Astrocyte (in vitro differentiated cells and primary cell): ENCODE measurements around the gene SESN3. TPM values are rescaled to one million over a fixed set of nuclear protein-coding genes. Genes with fewer than 3 reads are reported as not detected.

Source experiments
- DNase-seq: peaks from one replicate; pipeline ENCODE4 v3.0.0-alpha.2; 2010; ENCODE audit warnings: low read depth
- FAIRE-seq: peaks from 2 replicates; lab custom pipeline; 2011; peaks lifted over from hg19 to GRCh38; lab: Jason Lieb, UNC
- H2AFZ ChIP-seq: 2 replicates; pipeline ENCODE4 v1.6.0; 2012; ENCODE audit warnings: low read depth, low read length, inconsistent platforms
- H3K27ac ChIP-seq: 2 replicates; pipeline ENCODE4 v1.5.1; 2011; ENCODE audit warnings: low read depth, low read length, inconsistent platforms
- H3K27me3 ChIP-seq: 2 replicates; pipeline ENCODE4 v1.6.0; 2011; ENCODE audit warnings: low read length, inconsistent platforms; ENCODE audit not compliant: insufficient read depth
- H3K36me3 ChIP-seq: 2 replicates; pipeline ENCODE4 v1.5.1; 2011; ENCODE audit warnings: low read length, inconsistent platforms; ENCODE audit not compliant: insufficient read depth
- H3K4me1 ChIP-seq: 2 replicates; pipeline ENCODE4 v1.5.1; 2011; ENCODE audit warnings: low read length, inconsistent platforms; ENCODE audit not compliant: insufficient read depth
- H3K4me2 ChIP-seq: 2 replicates; pipeline ENCODE4 v1.6.0; 2012; ENCODE audit warnings: low read length, inconsistent platforms
- H3K4me3 ChIP-seq: 2 replicates; pipeline ENCODE4 v1.5.1; 2011; ENCODE audit warnings: low read depth, mild to moderate bottlenecking, low read length, inconsistent platforms; ENCODE audit not compliant: insufficient read depth
- H3K79me2 ChIP-seq: 2 replicates; pipeline ENCODE4 v1.6.0; 2012; ENCODE audit warnings: mild to moderate bottlenecking, low read length, inconsistent platforms; ENCODE audit not compliant: insufficient read depth
- H3K9ac ChIP-seq: 2 replicates; pipeline ENCODE4 v1.6.0; 2012; ENCODE audit warnings: mild to moderate bottlenecking, low read length, inconsistent platforms
- H3K9me3 ChIP-seq: 2 replicates; pipeline ENCODE4 v1.5.1; 2012; ENCODE audit warnings: low read depth, mild to moderate bottlenecking, low read length, inconsistent platforms; ENCODE audit not compliant: insufficient read depth
- H4K20me1 ChIP-seq: 2 replicates; pipeline ENCODE4 v1.6.0; 2012; ENCODE audit warnings: low read length, inconsistent platforms; ENCODE audit not compliant: insufficient read depth
- H3K27ac Mint-ChIP-seq: one replicate; pipeline ENCODE4 v1.8.0; 2021; ENCODE audit warnings: mild to moderate bottlenecking, mixed read lengths; ENCODE audit not compliant: unreplicated experiment
- H3K27me3 Mint-ChIP-seq: one replicate; pipeline ENCODE4 v1.8.0; 2021; ENCODE audit warnings: low read depth, mixed read lengths; ENCODE audit not compliant: unreplicated experiment
- H3K36me3 Mint-ChIP-seq: one replicate; pipeline ENCODE4 v1.8.0; 2021; ENCODE audit warnings: low read depth, mixed read lengths; ENCODE audit not compliant: unreplicated experiment
- H3K4me1 Mint-ChIP-seq: one replicate; pipeline ENCODE4 v1.8.0; 2021; ENCODE audit warnings: low read depth, mixed read lengths; ENCODE audit not compliant: unreplicated experiment
- H3K4me3 Mint-ChIP-seq: one replicate; pipeline ENCODE4 v1.8.0; 2021; ENCODE audit warnings: mild to moderate bottlenecking, moderate library complexity, mixed read lengths; ENCODE audit not compliant: unreplicated experiment
- H3K9me3 Mint-ChIP-seq: one replicate; pipeline ENCODE4 v1.8.0; 2021; ENCODE audit warnings: mild to moderate bottlenecking, mixed read lengths; ENCODE audit not compliant: unreplicated experiment
- EZH2 ChIP-seq: IDR thresholded peaks from 2 replicates; pipeline ENCODE4 v1.6.1; 2012; ENCODE audit warnings: mild to moderate bottlenecking, low read length, inconsistent platforms; ENCODE audit not compliant: insufficient read depth
- total RNA-seq: library from RNA; stranded (reverse); gene quantifications from 2 replicates; pipeline ENCODE4 v1.2.1, GENCODE V29; 2021
- TF ChIP-seq, protein P1 (sequence below): IDR thresholded peaks from 2 replicates; pipeline ENCODE4 v1.5.1; 2011; ENCODE audit warnings: low read depth, mild to moderate bottlenecking, inconsistent platforms, low read length, moderate library complexity; ENCODE audit not compliant: insufficient read depth

The SESN3 gene
- total RNA-seq, 1 donor from 2014 or later: 98.1 TPM

DNA sequence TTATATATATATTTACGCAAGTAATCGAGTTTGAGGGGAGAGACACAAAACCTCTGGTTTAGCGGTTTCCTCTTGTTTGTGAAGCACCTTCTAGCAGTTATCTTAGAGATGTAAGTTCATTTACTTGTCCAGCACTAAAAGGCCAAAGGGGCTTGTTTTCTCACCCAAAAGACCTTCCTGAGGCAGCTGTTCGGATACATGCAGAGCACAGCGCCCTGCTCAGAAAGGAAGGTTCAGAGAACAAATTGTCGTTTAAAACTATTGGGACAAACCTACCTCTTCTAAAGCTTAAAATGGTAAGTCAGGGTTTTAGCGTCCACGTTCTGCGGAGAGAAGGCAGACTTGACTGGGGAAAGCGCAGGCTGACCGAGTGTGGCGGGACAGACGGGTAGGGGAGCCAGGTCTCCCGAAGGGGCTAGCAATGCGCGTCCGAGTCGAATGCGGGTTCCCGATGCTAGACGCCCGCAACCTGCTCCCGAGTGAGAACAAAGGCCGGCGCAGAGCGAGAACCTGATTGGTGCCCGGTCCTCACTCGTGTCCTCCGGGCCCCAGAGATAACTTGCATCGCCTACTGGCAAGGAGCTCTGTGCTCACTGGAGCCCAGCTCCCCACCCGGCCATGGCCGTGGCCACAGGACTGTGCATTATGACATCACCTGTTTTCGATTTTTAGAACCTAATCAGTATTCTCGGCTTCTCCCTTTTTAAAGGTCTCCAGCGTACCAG, 1.0 kb upstream of the SESN3 start:
- Histone ChIP-seq H4K20me1 (no peaks in the 10 kb centered on the region), H3K4me1 (peaks cover 22% of the 10 kb centered on the region), H3K9me3 (no peaks in the 10 kb centered on the region), H2AFZ (peak overlapping the region; percentile 89), H3K4me2 (peak overlapping the region; percentile 90), H3K27me3 (no peaks in the 10 kb centered on the region), H3K9ac (peak overlapping the region; percentile 76), H3K36me3 (no peaks in the 10 kb centered on the region), H3K4me3 (peak overlapping the region; percentile 64), H3K27ac (peak overlapping the region; percentile 59), H3K79me2 (peaks cover 18% of the 10 kb centered on the region)
- H3K4me1 Mint-ChIP-seq: peaks cover 12% of the 10 kb centered on the region
- H3K9me3 Mint-ChIP-seq: no peaks in the 10 kb centered on the region
- H3K27me3 Mint-ChIP-seq: no peaks in the 10 kb centered on the region
- TF ChIP-seq EZH2: no peak
- TF ChIP-seq, protein P1, sequence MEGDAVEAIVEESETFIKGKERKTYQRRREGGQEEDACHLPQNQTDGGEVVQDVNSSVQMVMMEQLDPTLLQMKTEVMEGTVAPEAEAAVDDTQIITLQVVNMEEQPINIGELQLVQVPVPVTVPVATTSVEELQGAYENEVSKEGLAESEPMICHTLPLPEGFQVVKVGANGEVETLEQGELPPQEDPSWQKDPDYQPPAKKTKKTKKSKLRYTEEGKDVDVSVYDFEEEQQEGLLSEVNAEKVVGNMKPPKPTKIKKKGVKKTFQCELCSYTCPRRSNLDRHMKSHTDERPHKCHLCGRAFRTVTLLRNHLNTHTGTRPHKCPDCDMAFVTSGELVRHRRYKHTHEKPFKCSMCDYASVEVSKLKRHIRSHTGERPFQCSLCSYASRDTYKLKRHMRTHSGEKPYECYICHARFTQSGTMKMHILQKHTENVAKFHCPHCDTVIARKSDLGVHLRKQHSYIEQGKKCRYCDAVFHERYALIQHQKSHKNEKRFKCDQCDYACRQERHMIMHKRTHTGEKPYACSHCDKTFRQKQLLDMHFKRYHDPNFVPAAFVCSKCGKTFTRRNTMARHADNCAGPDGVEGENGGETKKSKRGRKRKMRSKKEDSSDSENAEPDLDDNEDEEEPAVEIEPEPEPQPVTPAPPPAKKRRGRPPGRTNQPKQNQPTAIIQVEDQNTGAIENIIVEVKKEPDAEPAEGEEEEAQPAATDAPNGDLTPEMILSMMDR: no peak
- FAIRE-seq (no peak), DNase-seq (peak; percentile 63)
- no peak overlapping the region for H3K4me3 Mint-ChIP-seq
- no peak overlapping the region for H3K27ac Mint-ChIP-seq
- H3K36me3 Mint-ChIP-seq: no peaks in the 10 kb centered on the region

DNA sequence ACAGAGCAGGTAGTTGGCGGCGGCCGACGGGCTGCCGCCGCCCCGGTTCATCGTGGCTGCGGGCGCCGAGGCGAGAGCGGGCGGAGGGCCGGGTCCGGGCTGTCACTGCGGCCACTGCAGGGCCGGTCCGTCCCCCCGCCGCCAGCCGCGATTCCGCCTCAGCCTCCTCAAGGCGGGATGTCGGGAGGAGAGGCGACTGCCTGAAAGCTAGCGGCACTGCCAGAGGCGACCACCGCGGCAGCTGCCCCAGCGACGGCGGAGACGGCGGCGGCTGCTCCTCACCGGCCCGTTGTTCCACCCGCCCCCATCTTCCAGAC, 234 bp downstream of the SESN3 start:
- Histone ChIP-seq H3K4me2 (peak overlapping the region; percentile 91), H3K79me2 (peaks cover 29% of the 10 kb centered on the region), H3K27ac (no peak overlapping the region), H3K4me1 (peaks cover 22% of the 10 kb centered on the region), H3K4me3 (peak overlapping the region; percentile 83), H3K36me3 (no peaks in the 10 kb centered on the region), H4K20me1 (no peaks in the 10 kb centered on the region), H3K27me3 (no peaks in the 10 kb centered on the region), H3K9ac (peak overlapping the region; percentile 84), H2AFZ (peak overlapping the region; percentile 64), H3K9me3 (no peaks in the 10 kb centered on the region)
- H3K4me1 Mint-ChIP-seq: peaks cover 16% of the 10 kb centered on the region
- FAIRE-seq (no peak), DNase-seq (no peak)
- no peaks in the 10 kb centered on the region for H3K36me3 Mint-ChIP-seq
- H3K27ac Mint-ChIP-seq: no peak overlapping the region
- peak overlapping the region; percentile 98 for H3K4me3 Mint-ChIP-seq
- TF ChIP-seq, protein P1: no peak
- TF ChIP-seq EZH2: no peak
- H3K27me3 Mint-ChIP-seq: no peaks in the 10 kb centered on the region
- no peaks in the 10 kb centered on the region for H3K9me3 Mint-ChIP-seq

DNA sequence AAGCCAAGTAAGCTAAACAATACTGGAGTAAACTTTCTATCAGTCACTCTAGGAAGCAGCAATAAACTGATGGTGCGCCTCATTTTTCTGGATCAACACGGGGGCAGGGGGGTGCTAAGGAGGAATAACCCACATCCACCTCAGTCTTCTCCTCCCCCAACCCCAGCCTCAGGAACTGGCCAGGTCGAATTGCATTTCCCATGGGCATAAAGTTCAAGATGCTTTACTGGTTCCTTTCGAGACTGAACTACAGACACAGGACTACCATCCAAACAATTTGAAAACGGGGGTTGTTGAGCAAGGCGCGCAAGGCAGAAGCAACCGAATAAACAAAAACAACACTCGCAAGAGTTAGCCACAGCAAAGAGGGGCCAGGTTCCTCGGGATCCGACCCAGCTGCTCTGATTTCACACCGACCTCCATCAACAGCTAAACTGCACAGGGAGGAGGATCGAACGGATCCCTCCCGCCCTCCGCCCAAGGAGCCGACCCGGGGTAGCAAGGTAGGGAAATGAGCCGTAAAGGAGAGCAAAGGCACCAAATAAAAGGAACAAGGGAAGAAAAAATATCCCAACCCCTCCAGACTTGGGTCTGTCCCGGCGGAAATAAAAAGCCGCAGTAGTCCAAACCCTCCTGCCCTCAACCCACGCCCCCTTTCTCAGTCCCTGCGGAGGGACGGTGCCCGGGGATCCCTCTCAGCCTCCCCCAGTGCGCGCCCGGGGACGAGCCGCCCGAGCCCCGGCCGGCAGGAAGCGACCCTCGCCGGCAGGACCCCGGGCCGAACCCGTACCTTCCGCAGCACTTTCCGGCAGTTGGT, 801 bp downstream of the SESN3 start:
- TF ChIP-seq, protein P1: no peak
- no peak for TF ChIP-seq EZH2
- H3K9ac ChIP-seq: peak overlapping the region; percentile 84
- FAIRE-seq (no peak), DNase-seq (no peak)
- H3K4me1 ChIP-seq: peaks cover 22% of the 10 kb centered on the region
- no peaks in the 10 kb centered on the region for H3K36me3 ChIP-seq
- Mint-ChIP-seq H3K27ac (peak overlapping the region; percentile 92), H3K4me3 (peak overlapping the region; percentile 98), H3K36me3 (no peaks in the 10 kb centered on the region), H3K9me3 (no peaks in the 10 kb centered on the region), H3K27me3 (no peaks in the 10 kb centered on the region), H3K4me1 (peaks cover 19% of the 10 kb centered on the region)
- H3K27me3 ChIP-seq: no peaks in the 10 kb centered on the region
- peak overlapping the region; percentile 64 for H2AFZ ChIP-seq
- no peaks in the 10 kb centered on the region for H4K20me1 ChIP-seq
- no peak overlapping the region for H3K27ac ChIP-seq
- peak overlapping the region; percentile 91 for H3K4me2 ChIP-seq
- peaks cover 34% of the 10 kb centered on the region for H3K79me2 ChIP-seq
- H3K9me3 ChIP-seq: no peaks in the 10 kb centered on the region
- peak overlapping the region; percentile 83 for H3K4me3 ChIP-seq
